H4 (cell line): ENCODE measurements around the gene CDRT15. TPM values are rescaled to one million over a fixed set of nuclear protein-coding genes. Genes with fewer than 3 reads are reported as not detected.
"Not testable (repeated sequence)": the region's sequence is repeated elsewhere in the genome, so short reads cannot be mapped to it uniquely, and the experiment has no call there.

Source experiments
- DNase-seq: peaks from one replicate; pipeline ENCODE4 v3.0.0-alpha.2; 2015; ENCODE audit warnings: low spot score
- total RNA-seq: library from RNA; depleted of rRNA; stranded (reverse); fragments of >200 nt; shearing (Covaris generic); gene quantifications from 2 replicates; pipeline ENCODE4 v1.2.3, GENCODE V29; 2014; rRNA removed

Gene CDRT15
- total RNA-seq: not detected in 2 replicates

GRCh38 chr17:14236762-14237161 is at the start of gene CDRT15:
Gene CDRT15 (minus strand): TSS chr17:14236862. CDS start chr17:14236833, 29 bp downstream.
- DNase-seq: not testable (repeated sequence)

GRCh38 chr17:14282726-14283125 is 46.1 kb upstream of the CDRT15 start:
- no peak for DNase-seq

- DNase-seq: no peak
Observed at GRCh38 chr17:14281530-14281929, 44.9 kb upstream of the CDRT15 start.

GRCh38 chr17:14276535-14277250 is 40.0 kb upstream of the CDRT15 start:
- no peak for DNase-seq

- DNase-seq: no peak
Observed at GRCh38 chr17:14270508-14270907, 33.8 kb upstream of the CDRT15 start.

GRCh38 chr17:14269473-14269872 is 32.8 kb upstream of the CDRT15 start:
- no peak for DNase-seq

GRCh38 chr17:14268264-14268663 is 31.6 kb upstream of the CDRT15 start:
- no peak for DNase-seq

GRCh38 chr17:14261406-14261805 is 24.7 kb upstream of the CDRT15 start:
- DNase-seq: no peak

- DNase-seq: no peak
Observed at GRCh38 chr17:14245629-14246028, 9.0 kb upstream of the CDRT15 start.

GRCh38 chr17:14245002-14245401 is 8.3 kb upstream of the CDRT15 start:
- DNase-seq: no peak

- DNase-seq: not testable (repeated sequence)
Observed at GRCh38 chr17:14239271-14239670, 2.6 kb upstream of the CDRT15 start.

- DNase-seq: not testable (repeated sequence)
Observed at GRCh38 chr17:14236032-14236431, 630 bp downstream of the CDRT15 start.

GRCh38 chr17:14235047-14235446 is 1.6 kb downstream of the CDRT15 start:
- not testable (repeated sequence) for DNase-seq

GRCh38 chr17:14231187-14231586 is 5.5 kb downstream of the CDRT15 start:
- DNase-seq: not testable (repeated sequence)

- no peak for DNase-seq
Observed at GRCh38 chr17:14228903-14229302, 7.8 kb downstream of the CDRT15 start.

- DNase-seq: no peak
Observed at GRCh38 chr17:14227052-14227451, 9.6 kb downstream of the CDRT15 start.

- no peak for DNase-seq
Observed at GRCh38 chr17:14225254-14225980, 11.2 kb downstream of the CDRT15 start.

- no peak for DNase-seq
Observed at GRCh38 chr17:14222611-14223010, 14.1 kb downstream of the CDRT15 start.

GRCh38 chr17:14214271-14214670 is 22.4 kb downstream of the CDRT15 start:
- DNase-seq: no peak

GRCh38 chr17:14212401-14212800 is 24.3 kb downstream of the CDRT15 start:
- DNase-seq: no peak

- DNase-seq: no peak
Observed at GRCh38 chr17:14211801-14212200, 24.9 kb downstream of the CDRT15 start.

GRCh38 chr17:14211246-14211645 is 25.4 kb downstream of the CDRT15 start:
- DNase-seq: no peak

GRCh38 chr17:14209215-14209614 is 27.4 kb downstream of the CDRT15 start:
- peak; percentile 51 for DNase-seq
